Neural crest cell (in vitro differentiated cells): ENCODE measurements around the gene ARL4D. TPM values are rescaled to one million over a fixed set of nuclear protein-coding genes. Genes with fewer than 3 reads are reported as not detected.

Source experiments
- DNase-seq: peaks from one replicate; pipeline ENCODE4 v3.0.0; 2021; ENCODE audit warnings: low read depth, mixed read lengths, low spot score
- H3K27ac Mint-ChIP-seq: one replicate; pipeline ENCODE4 v1.8.0; 2021; ENCODE audit warnings: mild to moderate bottlenecking, mixed read lengths; ENCODE audit not compliant: unreplicated experiment
- H3K27me3 Mint-ChIP-seq: 2 replicates; pipeline ENCODE4 v1.8.0; 2021; ENCODE audit warnings: low read depth, mild to moderate bottlenecking, mixed read lengths
- H3K36me3 Mint-ChIP-seq: 2 replicates; pipeline ENCODE4 v1.8.0; 2021; ENCODE audit warnings: low read depth, mild to moderate bottlenecking, mixed read lengths
- H3K4me1 Mint-ChIP-seq: 2 replicates; pipeline ENCODE4 v1.8.0; 2021; ENCODE audit warnings: mixed read lengths
- H3K4me3 Mint-ChIP-seq: one replicate; pipeline ENCODE4 v1.8.0; 2021; ENCODE audit warnings: mild to moderate bottlenecking, mixed read lengths
- H3K9me3 Mint-ChIP-seq: 2 replicates; pipeline ENCODE4 v1.8.0; 2021; ENCODE audit warnings: mixed read lengths
- total RNA-seq: library from RNA; stranded (reverse); gene quantifications from 2 replicates; pipeline ENCODE4 v1.2.1, GENCODE V29; 2021
- TF ChIP-seq, protein P1 (sequence below): fragments of 200-600 bp; sonication (generic); conservative IDR thresholded peaks from 2 replicates; pipeline ENCODE4 v1.5.0; 2021; ENCODE audit warnings: antibody characterized with exemption, mild to moderate bottlenecking

The ARL4D gene
- total RNA-seq, 1 donor from 2014 or later, result 13.8 TPM

DNA sequence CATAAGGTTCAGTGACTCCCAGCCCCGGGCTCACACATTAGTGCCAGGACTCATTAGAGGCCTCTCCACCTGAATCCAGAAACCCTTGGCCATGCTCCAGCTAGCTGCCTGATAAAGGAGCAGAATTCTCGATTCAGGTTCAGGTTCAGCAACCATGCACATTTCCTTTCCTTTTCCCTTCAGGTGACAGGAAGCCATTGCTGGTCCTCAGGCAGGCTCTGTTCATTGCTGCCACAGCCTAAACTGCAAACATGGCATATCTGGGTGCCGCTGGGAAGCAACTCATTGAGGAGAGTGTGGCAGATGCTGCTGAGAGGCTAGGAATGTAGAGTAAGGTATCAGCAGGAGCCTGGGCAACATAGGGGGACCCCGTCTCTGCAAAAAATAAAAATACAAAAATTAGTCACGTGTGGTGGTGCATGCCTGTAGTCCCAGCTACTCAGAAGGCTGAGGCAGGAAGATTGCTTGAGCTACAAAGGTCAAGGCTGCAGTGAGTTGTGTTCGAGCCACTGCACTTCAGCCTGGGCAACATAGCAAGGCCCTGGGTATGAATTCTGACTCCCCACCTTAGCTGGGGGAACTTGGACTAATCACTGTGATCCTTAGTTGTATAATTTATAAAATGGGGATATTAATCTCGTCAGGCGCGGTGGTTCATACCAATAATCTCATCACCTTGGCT, 28.7 kb downstream of the ARL4D start:
- Mint-ChIP-seq H3K27me3 (peaks cover 15% of the 10 kb centered on the region), H3K4me1 (peaks cover 11% of the 10 kb centered on the region), H3K9me3 (no peaks in the 10 kb centered on the region), H3K36me3 (no peaks in the 10 kb centered on the region), H3K4me3 (no peak overlapping the region), H3K27ac (no peak overlapping the region)
- TF ChIP-seq, protein P1, sequence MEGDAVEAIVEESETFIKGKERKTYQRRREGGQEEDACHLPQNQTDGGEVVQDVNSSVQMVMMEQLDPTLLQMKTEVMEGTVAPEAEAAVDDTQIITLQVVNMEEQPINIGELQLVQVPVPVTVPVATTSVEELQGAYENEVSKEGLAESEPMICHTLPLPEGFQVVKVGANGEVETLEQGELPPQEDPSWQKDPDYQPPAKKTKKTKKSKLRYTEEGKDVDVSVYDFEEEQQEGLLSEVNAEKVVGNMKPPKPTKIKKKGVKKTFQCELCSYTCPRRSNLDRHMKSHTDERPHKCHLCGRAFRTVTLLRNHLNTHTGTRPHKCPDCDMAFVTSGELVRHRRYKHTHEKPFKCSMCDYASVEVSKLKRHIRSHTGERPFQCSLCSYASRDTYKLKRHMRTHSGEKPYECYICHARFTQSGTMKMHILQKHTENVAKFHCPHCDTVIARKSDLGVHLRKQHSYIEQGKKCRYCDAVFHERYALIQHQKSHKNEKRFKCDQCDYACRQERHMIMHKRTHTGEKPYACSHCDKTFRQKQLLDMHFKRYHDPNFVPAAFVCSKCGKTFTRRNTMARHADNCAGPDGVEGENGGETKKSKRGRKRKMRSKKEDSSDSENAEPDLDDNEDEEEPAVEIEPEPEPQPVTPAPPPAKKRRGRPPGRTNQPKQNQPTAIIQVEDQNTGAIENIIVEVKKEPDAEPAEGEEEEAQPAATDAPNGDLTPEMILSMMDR, result no peak
- no peak for DNase-seq

DNA sequence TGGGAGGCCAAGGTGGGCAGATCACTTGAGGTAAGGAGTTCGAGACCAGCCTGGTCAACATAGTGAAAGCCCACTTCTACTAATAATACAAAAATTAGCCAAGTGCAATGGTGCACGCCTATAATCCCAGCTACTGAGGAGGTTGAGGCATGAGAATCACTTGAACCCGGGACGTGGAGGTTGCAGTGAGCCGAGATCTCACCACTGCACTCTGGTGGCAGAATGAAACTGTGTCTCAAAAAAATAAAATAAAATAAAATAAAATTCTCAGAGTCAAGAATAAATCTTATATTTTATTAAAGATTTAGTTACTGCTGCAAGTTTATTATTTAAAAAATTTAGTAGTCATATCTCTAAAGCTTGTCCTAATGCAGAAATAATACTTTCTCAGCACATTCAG, 29.7 kb downstream of the ARL4D start:
- H3K9me3 Mint-ChIP-seq, result no peaks in the 10 kb centered on the region
- peaks cover 11% of the 10 kb centered on the region for H3K4me1 Mint-ChIP-seq

DNA sequence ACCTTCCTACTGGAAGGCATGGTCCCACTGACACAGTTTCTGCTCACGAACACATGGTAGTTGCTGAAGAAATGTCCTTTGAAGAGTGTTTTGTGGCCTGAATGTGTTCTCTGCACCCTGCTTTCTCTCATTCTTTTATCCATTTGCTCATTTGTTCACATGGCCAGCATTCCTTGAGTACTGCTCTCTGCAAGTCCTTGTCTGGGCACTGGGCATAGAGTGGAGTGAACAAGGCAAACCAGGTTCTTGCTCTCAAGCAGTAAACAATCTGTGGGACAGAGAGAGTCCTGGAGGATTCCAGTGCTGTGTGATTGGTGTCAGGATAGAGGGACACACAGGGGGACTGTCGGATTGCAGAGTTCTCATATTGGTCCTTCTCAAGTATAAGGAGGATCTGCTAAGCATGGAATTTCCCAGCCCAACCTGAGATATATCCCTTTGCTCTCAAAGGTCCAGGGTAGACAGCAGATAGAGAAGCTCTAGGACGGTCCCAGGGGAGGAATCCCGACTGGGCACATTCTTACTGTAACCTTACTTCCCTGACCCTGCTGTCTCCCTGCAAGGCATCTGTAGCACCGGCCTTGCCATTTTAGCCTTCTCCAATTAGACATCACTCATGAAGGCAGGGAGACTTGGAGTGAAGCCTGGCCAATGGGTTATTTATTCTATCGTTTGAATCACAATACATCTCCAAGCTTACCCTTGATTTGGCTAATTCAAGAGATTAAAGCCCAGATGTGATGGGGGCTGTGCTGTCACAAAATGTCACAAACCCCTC, 32.3 kb downstream of the ARL4D start:
- DNase-seq, result no peak
- no peak overlapping the region for H3K4me3 Mint-ChIP-seq
- TF ChIP-seq, protein P1, result no peak
- no peak overlapping the region for H3K27ac Mint-ChIP-seq
- H3K36me3 Mint-ChIP-seq, result no peaks in the 10 kb centered on the region
- H3K27me3 Mint-ChIP-seq, result peaks cover 9% of the 10 kb centered on the region
- H3K4me1 Mint-ChIP-seq, result peaks cover 11% of the 10 kb centered on the region
- no peaks in the 10 kb centered on the region for H3K9me3 Mint-ChIP-seq

More for the DNA sequence above, 29.7 kb downstream of the ARL4D start:
- DNase-seq, result no peak
- TF ChIP-seq, protein P1, result peak; percentile 30
- Mint-ChIP-seq H3K36me3 (no peaks in the 10 kb centered on the region), H3K4me3 (no peak overlapping the region), H3K27ac (no peak overlapping the region), H3K27me3 (peaks cover 15% of the 10 kb centered on the region)

DNA sequence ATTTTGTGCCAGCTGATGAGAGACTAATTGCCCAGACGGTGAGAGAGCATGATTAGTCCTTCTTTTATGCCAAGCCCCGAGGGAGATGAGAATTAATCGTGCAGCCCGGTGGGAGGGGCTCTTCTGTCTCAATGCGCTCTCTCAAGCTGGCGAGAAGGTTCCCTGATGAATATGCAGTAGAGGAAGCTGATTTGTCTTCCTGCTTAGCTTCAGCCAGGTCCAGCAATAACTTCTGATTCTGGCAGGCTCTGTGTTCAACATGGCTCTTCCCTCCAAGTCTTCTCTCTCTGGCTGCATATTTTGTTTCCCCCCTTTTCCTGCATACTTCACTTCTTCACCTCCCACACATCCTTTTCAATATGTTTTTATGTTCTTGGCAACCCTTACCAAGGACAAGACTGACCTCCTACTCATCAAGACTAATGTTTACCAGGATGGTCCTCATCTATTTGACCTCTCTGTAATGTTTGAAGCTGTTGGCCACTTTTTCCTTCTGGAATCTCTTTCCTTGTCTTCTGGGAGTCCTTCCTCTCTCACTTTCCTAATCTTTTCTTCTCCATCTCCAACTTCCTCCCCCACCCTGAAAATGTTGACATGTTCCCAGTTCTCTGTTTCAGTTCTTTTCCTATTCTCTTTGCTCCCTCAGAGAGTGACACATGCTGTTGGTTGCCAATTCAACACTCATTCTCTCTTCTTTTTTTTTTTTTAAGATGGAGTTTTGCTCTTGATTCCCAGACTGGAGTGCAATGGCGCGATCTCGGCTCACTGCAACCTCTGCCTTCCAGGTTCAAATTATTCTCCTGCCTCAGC, 33.1 kb downstream of the ARL4D start:
- Mint-ChIP-seq H3K9me3 (no peaks in the 10 kb centered on the region), H3K27me3 (peaks cover 9% of the 10 kb centered on the region), H3K36me3 (no peaks in the 10 kb centered on the region), H3K4me1 (peaks cover 11% of the 10 kb centered on the region), H3K27ac (peak overlapping the region; percentile 61), H3K4me3 (no peak overlapping the region)
- DNase-seq, result no peak
- TF ChIP-seq, protein P1, result no peak

DNA sequence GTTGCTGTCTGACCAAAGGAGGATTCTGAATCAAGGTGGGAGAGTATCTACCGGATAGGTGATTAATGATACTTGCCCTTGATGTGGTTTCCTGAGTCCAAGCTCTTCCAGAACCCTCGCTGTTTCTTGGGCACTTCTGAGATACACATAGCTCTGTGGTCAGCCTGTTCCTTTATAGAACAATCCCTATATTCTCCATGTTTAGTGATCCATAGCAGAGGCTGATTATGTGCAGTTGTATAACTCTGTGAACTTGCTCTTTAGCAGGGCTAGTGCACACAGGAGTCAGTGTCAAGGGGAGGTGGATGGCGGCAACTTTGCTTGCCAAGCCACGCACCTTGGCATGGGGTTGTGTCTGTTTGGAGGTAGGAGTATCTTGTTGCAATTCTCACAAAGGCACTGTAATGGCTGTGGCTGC, 36.1 kb downstream of the ARL4D start:
- Mint-ChIP-seq H3K27ac (no peak overlapping the region), H3K36me3 (no peaks in the 10 kb centered on the region), H3K9me3 (no peaks in the 10 kb centered on the region), H3K4me3 (no peak overlapping the region), H3K4me1 (peaks cover 16% of the 10 kb centered on the region), H3K27me3 (peaks cover 9% of the 10 kb centered on the region)
- TF ChIP-seq, protein P1, result no peak
- DNase-seq, result no peak
